Astrocyte (in vitro differentiated cells and primary cell): Measurements from ENCODE around the gene VASP. TPM values are rescaled to one million over a fixed set of nuclear protein-coding genes. Genes with fewer than 3 reads are reported as not detected.
A peak's percentile ranks its signal among the peaks of the same experiment; 100 is the strongest.

Source experiments
- DNase-seq: peaks from one replicate; pipeline ENCODE4 v3.0.0-alpha.2; 2010; ENCODE audit warnings: low read depth
- FAIRE-seq: peaks from 2 replicates; lab custom pipeline; 2011; peaks lifted over from hg19 to GRCh38; lab: Jason Lieb, UNC
- H2AFZ ChIP-seq: 2 replicates; pipeline ENCODE4 v1.6.0; 2012; ENCODE audit warnings: low read depth, low read length, inconsistent platforms
- H3K27ac ChIP-seq: 2 replicates; pipeline ENCODE4 v1.5.1; 2011; ENCODE audit warnings: low read depth, low read length, inconsistent platforms
- H3K27me3 ChIP-seq: 2 replicates; pipeline ENCODE4 v1.6.0; 2011; ENCODE audit warnings: low read length, inconsistent platforms; ENCODE audit not compliant: insufficient read depth
- H3K36me3 ChIP-seq: 2 replicates; pipeline ENCODE4 v1.5.1; 2011; ENCODE audit warnings: low read length, inconsistent platforms; ENCODE audit not compliant: insufficient read depth
- H3K4me1 ChIP-seq: 2 replicates; pipeline ENCODE4 v1.5.1; 2011; ENCODE audit warnings: low read length, inconsistent platforms; ENCODE audit not compliant: insufficient read depth
- H3K4me2 ChIP-seq: 2 replicates; pipeline ENCODE4 v1.6.0; 2012; ENCODE audit warnings: low read length, inconsistent platforms
- H3K4me3 ChIP-seq: 2 replicates; pipeline ENCODE4 v1.5.1; 2011; ENCODE audit warnings: low read depth, mild to moderate bottlenecking, low read length, inconsistent platforms; ENCODE audit not compliant: insufficient read depth
- H3K79me2 ChIP-seq: 2 replicates; pipeline ENCODE4 v1.6.0; 2012; ENCODE audit warnings: mild to moderate bottlenecking, low read length, inconsistent platforms; ENCODE audit not compliant: insufficient read depth
- H3K9ac ChIP-seq: 2 replicates; pipeline ENCODE4 v1.6.0; 2012; ENCODE audit warnings: mild to moderate bottlenecking, low read length, inconsistent platforms
- H3K9me3 ChIP-seq: 2 replicates; pipeline ENCODE4 v1.5.1; 2012; ENCODE audit warnings: low read depth, mild to moderate bottlenecking, low read length, inconsistent platforms; ENCODE audit not compliant: insufficient read depth
- H4K20me1 ChIP-seq: 2 replicates; pipeline ENCODE4 v1.6.0; 2012; ENCODE audit warnings: low read length, inconsistent platforms; ENCODE audit not compliant: insufficient read depth
- H3K27ac Mint-ChIP-seq: one replicate; pipeline ENCODE4 v1.8.0; 2021; ENCODE audit warnings: mild to moderate bottlenecking, mixed read lengths; ENCODE audit not compliant: unreplicated experiment
- H3K27me3 Mint-ChIP-seq: one replicate; pipeline ENCODE4 v1.8.0; 2021; ENCODE audit warnings: low read depth, mixed read lengths; ENCODE audit not compliant: unreplicated experiment
- H3K36me3 Mint-ChIP-seq: one replicate; pipeline ENCODE4 v1.8.0; 2021; ENCODE audit warnings: low read depth, mixed read lengths; ENCODE audit not compliant: unreplicated experiment
- H3K4me1 Mint-ChIP-seq: one replicate; pipeline ENCODE4 v1.8.0; 2021; ENCODE audit warnings: low read depth, mixed read lengths; ENCODE audit not compliant: unreplicated experiment
- H3K4me3 Mint-ChIP-seq: one replicate; pipeline ENCODE4 v1.8.0; 2021; ENCODE audit warnings: mild to moderate bottlenecking, moderate library complexity, mixed read lengths; ENCODE audit not compliant: unreplicated experiment
- H3K9me3 Mint-ChIP-seq: one replicate; pipeline ENCODE4 v1.8.0; 2021; ENCODE audit warnings: mild to moderate bottlenecking, mixed read lengths; ENCODE audit not compliant: unreplicated experiment
- EZH2 ChIP-seq: IDR thresholded peaks from 2 replicates; pipeline ENCODE4 v1.6.1; 2012; ENCODE audit warnings: mild to moderate bottlenecking, low read length, inconsistent platforms; ENCODE audit not compliant: insufficient read depth
- total RNA-seq: library from RNA; stranded (reverse); gene quantifications from 2 replicates; pipeline ENCODE4 v1.2.1, GENCODE V29; 2021
- TF ChIP-seq, protein P1 (sequence below): IDR thresholded peaks from 2 replicates; pipeline ENCODE4 v1.5.1; 2011; ENCODE audit warnings: low read depth, mild to moderate bottlenecking, inconsistent platforms, low read length, moderate library complexity; ENCODE audit not compliant: insufficient read depth

Gene VASP
- total RNA-seq, 1 donor from 2014 or later, result 222 TPM

DNA sequence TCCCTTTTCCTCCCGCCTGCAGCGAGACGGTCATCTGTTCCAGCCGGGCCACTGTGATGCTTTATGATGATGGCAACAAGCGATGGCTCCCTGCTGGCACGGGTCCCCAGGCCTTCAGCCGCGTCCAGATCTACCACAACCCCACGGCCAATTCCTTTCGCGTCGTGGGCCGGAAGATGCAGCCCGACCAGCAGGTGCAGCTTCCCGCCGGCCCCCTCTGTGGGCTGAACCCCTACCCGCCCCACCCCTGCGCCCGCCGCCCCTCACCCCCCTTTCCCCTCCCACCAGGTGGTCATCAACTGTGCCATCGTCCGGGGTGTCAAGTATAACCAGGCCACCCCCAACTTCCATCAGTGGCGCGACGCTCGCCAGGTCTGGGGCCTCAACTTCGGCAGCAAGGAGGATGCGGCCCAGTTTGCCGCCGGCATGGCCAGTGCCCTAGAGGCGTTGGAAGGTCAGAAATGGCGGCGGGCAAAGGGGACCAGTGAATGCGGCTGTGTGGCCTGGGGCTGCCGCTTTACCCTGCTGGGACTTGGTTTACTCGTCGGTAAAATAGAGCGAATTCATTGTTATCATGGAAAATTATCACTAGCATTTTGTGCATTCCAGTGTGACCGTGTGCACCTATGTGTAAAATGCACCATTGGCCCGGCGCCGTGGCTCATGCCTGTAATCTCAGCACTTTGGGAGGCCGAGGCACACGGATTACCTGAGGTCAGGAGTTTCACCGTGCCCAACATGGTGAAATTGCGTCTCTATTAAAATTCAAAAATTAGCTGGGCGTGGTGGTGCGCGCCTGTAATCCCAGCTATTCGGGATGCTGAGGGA lies 10.6 kb downstream of the VASP start:
- H3K9ac ChIP-seq, result no peak overlapping the region
- no peak overlapping the region for H3K4me3 ChIP-seq
- peak overlapping the region; percentile 40 for H3K4me3 Mint-ChIP-seq
- peaks cover 92% of the 10 kb centered on the region for H4K20me1 ChIP-seq
- H3K27me3 Mint-ChIP-seq, result no peaks in the 10 kb centered on the region
- no peaks in the 10 kb centered on the region for H3K27me3 ChIP-seq
- peaks cover 39% of the 10 kb centered on the region for H3K36me3 ChIP-seq
- H3K9me3 ChIP-seq, result no peaks in the 10 kb centered on the region
- H3K4me1 ChIP-seq, result peaks cover 12% of the 10 kb centered on the region
- FAIRE-seq (no peak), DNase-seq (no peak)
- no peak overlapping the region for H3K27ac Mint-ChIP-seq
- peaks cover 18% of the 10 kb centered on the region for H3K36me3 Mint-ChIP-seq
- H3K27ac ChIP-seq, result no peak overlapping the region
- no peak overlapping the region for H3K4me2 ChIP-seq
- H2AFZ ChIP-seq, result no peak overlapping the region
- no peaks in the 10 kb centered on the region for H3K9me3 Mint-ChIP-seq
- H3K79me2 ChIP-seq, result peaks cover 72% of the 10 kb centered on the region
- TF ChIP-seq, protein P1, sequence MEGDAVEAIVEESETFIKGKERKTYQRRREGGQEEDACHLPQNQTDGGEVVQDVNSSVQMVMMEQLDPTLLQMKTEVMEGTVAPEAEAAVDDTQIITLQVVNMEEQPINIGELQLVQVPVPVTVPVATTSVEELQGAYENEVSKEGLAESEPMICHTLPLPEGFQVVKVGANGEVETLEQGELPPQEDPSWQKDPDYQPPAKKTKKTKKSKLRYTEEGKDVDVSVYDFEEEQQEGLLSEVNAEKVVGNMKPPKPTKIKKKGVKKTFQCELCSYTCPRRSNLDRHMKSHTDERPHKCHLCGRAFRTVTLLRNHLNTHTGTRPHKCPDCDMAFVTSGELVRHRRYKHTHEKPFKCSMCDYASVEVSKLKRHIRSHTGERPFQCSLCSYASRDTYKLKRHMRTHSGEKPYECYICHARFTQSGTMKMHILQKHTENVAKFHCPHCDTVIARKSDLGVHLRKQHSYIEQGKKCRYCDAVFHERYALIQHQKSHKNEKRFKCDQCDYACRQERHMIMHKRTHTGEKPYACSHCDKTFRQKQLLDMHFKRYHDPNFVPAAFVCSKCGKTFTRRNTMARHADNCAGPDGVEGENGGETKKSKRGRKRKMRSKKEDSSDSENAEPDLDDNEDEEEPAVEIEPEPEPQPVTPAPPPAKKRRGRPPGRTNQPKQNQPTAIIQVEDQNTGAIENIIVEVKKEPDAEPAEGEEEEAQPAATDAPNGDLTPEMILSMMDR, result no peak
- TF ChIP-seq EZH2, result no peak
- peaks cover 19% of the 10 kb centered on the region for H3K4me1 Mint-ChIP-seq

DNA sequence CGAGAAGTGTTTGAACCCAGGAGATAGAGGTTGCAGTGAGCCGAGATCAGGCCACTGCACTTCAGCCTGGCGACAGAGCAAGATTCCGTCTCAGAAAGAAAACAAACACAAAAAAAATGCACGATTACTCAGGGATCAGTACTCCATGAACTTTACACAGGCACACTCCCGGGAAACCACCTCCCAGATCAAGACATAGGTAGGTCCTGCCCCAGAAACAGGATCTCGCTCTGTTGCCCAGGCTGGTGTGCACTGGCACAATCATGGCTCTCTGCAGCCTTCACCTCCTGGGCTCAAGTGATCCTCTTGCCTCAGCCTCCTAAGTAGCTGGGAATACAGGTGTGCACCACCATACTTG lies 11.2 kb downstream of the VASP start:
- H3K36me3 Mint-ChIP-seq, result peaks cover 19% of the 10 kb centered on the region
- H3K27ac ChIP-seq, result no peak overlapping the region
- H3K79me2 ChIP-seq, result peaks cover 66% of the 10 kb centered on the region
- no peak overlapping the region for H3K4me3 Mint-ChIP-seq
- H3K4me1 ChIP-seq, result peaks cover 14% of the 10 kb centered on the region
- H3K27me3 Mint-ChIP-seq, result no peaks in the 10 kb centered on the region
- no peaks in the 10 kb centered on the region for H3K9me3 Mint-ChIP-seq
- no peak for DNase-seq
- H3K9ac ChIP-seq, result no peak overlapping the region
- peaks cover 38% of the 10 kb centered on the region for H3K36me3 ChIP-seq
- H3K4me3 ChIP-seq, result no peak overlapping the region
- H3K4me2 ChIP-seq, result no peak overlapping the region
- no peaks in the 10 kb centered on the region for H3K9me3 ChIP-seq
- no peak overlapping the region for H3K27ac Mint-ChIP-seq
- no peak overlapping the region for H2AFZ ChIP-seq
- no peak for TF ChIP-seq EZH2
- TF ChIP-seq, protein P1, result no peak
- no peak for FAIRE-seq
- peaks cover 20% of the 10 kb centered on the region for H3K4me1 Mint-ChIP-seq
- no peaks in the 10 kb centered on the region for H3K27me3 ChIP-seq
- peaks cover 91% of the 10 kb centered on the region for H4K20me1 ChIP-seq
